NB4 (cell line): ENCODE data around the gene CPED1.

Experiments
- DNase-seq: peaks from one replicate; pipeline ENCODE4 v3.0.0; 2010; ENCODE audit warnings: low read depth
- H3K4me3 ChIP-seq: one replicate; pipeline ENCODE4 v1.5.1; 2011; ENCODE audit warnings: mild to moderate bottlenecking, low read depth, low read length, moderate library complexity
- CTCF ChIP-seq: IDR thresholded peaks from one replicate; pipeline ENCODE4 v1.5.1; 2012; ENCODE audit warnings: low read depth, low read length
- MAX ChIP-seq: IDR thresholded peaks from 2 replicates; pipeline ENCODE4 v1.6.1; 2011; ENCODE audit warnings: low read depth, low read length
- MYC ChIP-seq: IDR thresholded peaks from 2 replicates; pipeline ENCODE4 v1.6.1; 2011; ENCODE audit warnings: low read depth, low read length
- POLR2A ChIP-seq: IDR thresholded peaks from 2 replicates; pipeline ENCODE4 v1.6.1; 2011; ENCODE audit warnings: mild to moderate bottlenecking; ENCODE audit not compliant: insufficient read length; ENCODE audit errors: extremely low read depth

Gene CPED1

GRCh38 chr7:120995654-120996053, 7.1 kb downstream of the CPED1 start:
- H3K4me3 ChIP-seq, result no peak overlapping the region
- peak; percentile 30 for DNase-seq
- TF ChIP-seq POLR2A (no peak), MAX (no peak), MYC (no peak), CTCF (no peak)

- peak; percentile 89 for DNase-seq
Measured at GRCh38 chr7:120996333-120996987, 7.9 kb downstream of the CPED1 start.

GRCh38 chr7:120996988-120997345, 8.5 kb downstream of the CPED1 start:
- DNase-seq, result peak; percentile 36
- no peak for TF ChIP-seq CTCF
- no peak for TF ChIP-seq MAX
- TF ChIP-seq MYC, result no peak
- TF ChIP-seq POLR2A, result no peak
- no peak overlapping the region for H3K4me3 ChIP-seq

More at GRCh38 chr7:120996333-120996987, 7.9 kb downstream of the CPED1 start:
- no peak overlapping the region for H3K4me3 ChIP-seq
- TF ChIP-seq POLR2A (no peak), MAX (0 out of 2 replicates have a peak, but pooled peaks have one; percentile 24), MYC (peak; percentile 24; the same call in 1 of the 2 replicates)

GRCh38 chr7:120997882-120998474, 9.5 kb downstream of the CPED1 start:
- no peak overlapping the region for H3K4me3 ChIP-seq
- peak; percentile 13 for DNase-seq
- TF ChIP-seq CTCF (no peak), MYC (no peak), MAX (no peak), POLR2A (no peak)

- DNase-seq, result no peak
- TF ChIP-seq MAX (no peak), MYC (no peak), POLR2A (no peak), CTCF (no peak)
- H3K4me3 ChIP-seq, result no peak overlapping the region
Measured at GRCh38 chr7:120998520-120998919, 10.0 kb downstream of the CPED1 start.

GRCh38 chr7:120998996-120999565, 10.6 kb downstream of the CPED1 start:
- DNase-seq, result no peak
- H3K4me3 ChIP-seq, result no peak overlapping the region
- no peak for TF ChIP-seq CTCF
- TF ChIP-seq MYC, result no peak
- TF ChIP-seq MAX, result no peak
- TF ChIP-seq POLR2A, result no peak
